GM19240 (cell line): ENCODE results near the gene KCNJ1.
A peak's percentile ranks its signal among the peaks of the same experiment; 100 is the strongest.

ENCODE experiments used
- DNase-seq: peaks from one replicate; pipeline ENCODE4 v3.0.0; 2011; ENCODE audit warnings: low spot score; ENCODE audit not compliant: insufficient read length

KCNJ1 gene

GRCh38 chr11:128824191-128825049, 42.7 kb downstream of the KCNJ1 start:
- DNase-seq: no peak

- no peak for DNase-seq
Observed at GRCh38 chr11:128823753-128824152, 43.3 kb downstream of the KCNJ1 start.

- DNase-seq: no peak
Observed at GRCh38 chr11:128822130-128822529, 45.0 kb downstream of the KCNJ1 start.

DNA sequence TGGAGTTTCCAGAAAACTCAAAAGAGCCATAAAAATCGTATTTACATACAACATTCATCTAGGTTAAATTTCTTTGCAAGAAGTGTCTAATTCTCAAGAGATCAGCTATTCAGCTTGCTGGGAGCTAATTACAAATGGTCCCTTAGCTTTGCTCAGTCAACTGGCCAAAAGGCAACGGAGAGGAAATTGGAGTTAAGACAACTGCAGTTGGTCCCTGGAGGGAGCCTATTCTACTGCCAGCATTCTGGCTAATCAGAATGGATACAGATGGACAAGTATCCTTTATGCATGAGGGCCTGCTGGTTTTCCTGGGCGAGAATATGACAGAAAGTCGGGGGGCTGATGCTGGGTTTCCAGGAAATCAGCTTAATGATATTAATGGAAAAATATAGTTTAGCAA, 45.5 kb downstream of the KCNJ1 start:
- DNase-seq: no peak

DNA sequence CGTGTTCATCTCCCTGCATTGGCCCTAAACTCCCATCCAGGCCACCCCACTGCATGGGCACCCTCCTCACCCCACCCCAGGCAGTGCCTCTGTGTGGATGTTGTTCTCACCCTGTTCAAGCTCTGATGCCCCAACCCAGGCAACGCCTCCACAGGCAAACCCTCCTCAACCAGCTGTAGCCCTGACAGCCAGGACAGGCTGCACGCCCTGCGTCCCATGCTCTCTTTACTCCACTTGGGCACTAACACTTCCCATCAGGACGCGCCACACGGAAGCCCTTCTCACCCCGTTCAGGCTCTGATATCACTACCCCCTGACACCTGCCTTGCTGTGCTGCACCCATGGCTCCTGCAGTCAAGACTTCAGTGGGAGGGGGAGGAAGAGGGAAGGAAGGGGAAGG, 47.9 kb downstream of the KCNJ1 start:
- DNase-seq: no peak

DNA sequence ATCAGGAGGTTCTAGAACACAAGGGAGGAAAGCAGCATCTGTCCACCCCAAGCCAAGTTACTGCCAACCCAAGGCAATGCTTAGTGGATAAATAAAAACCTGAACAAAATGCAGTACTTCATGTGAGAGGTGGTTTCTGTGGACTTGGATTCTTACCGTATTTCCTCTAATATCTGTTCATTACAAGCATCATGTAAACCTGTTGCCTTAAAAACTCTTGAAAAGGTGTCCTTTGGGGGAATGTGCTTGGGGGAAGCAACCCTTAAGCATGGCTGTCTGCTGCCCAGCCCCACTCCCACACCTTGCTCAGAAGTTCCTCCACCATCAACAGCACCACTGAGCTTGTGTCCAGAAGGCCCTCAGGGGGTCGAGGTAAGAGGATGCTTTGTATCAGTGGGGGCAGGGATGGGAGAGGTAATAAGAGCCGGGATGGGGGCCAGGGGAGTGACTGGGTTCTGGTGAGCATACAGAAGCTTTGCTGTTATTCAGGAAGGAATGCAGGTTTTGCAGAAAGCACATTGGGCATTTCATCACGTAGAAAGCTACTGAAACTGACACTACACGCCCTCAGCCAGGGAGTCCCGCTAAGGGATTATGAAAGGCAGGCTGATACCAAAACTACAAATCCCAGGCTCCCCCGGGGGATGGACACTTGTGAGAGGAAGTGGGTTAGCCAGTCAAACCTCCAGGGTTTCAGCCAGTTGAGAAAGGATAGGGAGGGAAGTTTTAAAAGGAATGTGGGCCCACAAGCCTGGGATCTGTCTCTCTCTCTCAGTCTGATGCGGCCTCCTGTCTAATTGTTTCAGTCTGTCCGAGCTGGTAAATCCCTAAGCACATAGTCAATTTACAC, 52.0 kb downstream of the KCNJ1 start:
- DNase-seq: no peak

DNA sequence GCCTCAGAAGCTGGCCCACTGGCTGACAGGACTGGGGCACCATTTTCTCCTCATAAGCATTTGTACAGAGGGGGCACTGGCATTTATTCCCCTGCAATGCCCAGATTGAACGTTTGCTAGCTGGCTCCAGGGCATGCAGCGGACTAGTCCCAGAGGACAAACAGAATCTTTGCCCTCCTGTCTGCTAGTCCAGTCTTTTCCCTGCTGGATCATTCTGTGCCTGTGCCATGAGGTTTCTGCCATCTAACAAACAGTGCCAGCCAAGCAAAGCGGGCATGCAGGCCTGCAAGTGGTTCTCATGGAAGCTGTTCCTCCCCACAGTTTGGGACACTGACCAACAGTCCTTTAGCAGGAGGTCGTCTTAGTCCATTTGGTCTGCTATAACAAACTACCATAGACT, 53.4 kb downstream of the KCNJ1 start:
- DNase-seq: no peak

- no peak for DNase-seq
Observed at GRCh38 chr11:128810784-128811514, 56.1 kb downstream of the KCNJ1 start.

GRCh38 chr11:128809128-128809527, 58.0 kb downstream of the KCNJ1 start:
- DNase-seq: no peak

DNA sequence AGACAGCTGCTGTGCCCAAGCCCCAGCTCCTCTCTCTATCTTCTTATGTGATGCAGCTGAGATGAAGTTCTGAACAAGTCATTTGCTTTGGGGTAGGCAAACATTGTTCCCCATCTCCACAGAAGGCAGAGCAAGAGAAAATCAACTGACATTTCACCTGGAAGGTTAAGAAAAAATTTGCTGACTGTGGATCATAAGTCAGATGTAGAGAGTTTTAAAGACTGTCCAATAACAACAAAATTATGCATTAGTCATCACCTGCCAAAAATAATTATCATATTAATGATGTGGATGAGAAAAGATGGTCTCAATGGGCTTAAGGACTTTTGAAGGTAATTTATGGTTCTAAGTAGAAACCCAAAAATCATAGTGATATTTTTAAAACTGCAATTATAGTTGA, 59.2 kb downstream of the KCNJ1 start:
- DNase-seq: no peak

DNA sequence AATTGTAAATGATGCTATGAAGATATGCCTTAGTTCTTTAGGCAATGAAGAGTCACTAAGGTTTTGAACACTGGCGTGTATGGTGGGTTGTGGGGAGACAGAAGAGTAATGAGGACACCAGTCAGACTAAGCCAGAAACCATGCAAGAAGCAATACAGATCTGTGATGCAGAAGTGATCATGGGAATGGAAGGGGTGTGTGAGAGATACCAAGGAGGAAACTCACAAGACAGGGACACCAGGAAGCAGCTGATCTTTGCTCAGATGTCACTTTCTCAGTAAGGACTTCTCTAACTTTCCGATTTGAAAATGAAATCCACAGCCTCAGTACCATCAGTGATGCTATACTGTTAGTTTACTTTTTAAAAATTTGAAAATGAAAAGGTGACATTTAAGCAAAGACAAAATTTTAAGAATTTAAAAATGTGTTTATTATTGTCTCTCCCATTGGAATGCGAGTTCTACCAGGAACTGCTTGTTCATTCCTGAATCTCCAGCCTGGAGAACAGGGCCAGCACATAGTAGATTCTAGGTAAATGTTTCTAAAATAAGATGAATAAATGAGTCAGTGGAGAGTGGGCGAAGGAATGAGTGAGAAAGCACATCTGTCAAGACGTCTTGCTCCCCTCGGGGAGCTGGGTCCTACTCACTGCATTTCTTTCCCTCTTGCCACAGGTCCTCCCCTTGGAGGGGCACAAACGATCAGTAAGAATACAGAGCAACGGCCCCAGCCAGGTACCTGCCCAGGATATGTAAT, 60.4 kb downstream of the KCNJ1 start:
- no peak for DNase-seq

DNA sequence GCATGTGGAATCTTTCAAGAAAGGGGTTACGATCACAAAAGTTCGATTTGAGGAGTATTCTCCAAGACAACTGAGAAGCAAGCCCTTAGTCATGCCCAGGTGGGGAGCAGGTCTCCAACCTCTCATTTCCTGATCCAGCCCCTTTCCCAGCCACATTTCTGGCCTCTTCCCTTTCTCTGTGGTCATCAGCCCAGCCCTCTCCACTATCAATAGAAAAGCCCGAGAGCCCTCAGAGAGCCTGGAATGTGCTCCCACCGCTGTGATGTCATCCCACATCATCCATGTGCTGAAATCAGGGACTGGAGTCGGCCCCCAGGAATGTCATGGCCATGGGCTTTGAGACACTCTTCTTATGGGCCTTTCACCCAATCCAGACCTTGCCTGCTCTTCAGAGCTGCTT, 62.6 kb downstream of the KCNJ1 start:
- no peak for DNase-seq

DNA sequence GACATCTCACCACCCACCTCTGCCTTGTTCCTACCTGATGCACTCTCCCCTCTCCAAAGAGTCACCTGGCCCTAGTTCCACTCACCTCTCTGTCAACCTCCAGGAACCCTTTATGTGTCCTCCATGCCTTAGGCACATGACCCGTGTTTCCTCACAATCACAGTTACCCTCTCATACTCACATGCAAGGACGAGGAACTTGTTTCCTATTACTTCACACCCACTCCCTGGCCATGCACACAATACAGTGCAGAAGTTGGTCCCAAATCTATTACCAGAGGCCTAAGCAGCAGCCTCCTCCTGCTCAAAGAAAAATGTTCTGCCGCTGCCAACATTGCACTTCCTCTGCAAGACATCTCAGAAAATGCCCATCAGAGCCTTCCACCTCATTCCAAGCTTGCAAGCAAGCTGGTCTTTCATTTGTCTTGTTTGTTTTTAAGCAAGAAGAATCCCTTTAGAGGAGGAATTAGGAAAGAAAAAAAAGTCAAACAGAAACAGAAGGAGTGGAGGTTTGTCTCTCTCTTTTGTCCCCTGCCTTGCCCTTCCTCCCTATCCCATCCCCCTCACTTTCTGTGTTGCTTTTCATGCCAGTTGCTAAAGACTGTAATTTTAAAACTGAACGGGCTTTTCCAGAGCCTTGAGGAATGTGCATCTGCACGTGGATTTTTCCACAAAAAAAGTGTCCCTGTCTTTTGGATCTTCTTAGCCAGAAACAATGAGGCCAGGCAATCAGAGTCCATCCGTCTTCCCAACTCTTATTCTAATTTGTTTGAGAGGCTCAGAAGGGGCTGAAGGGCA, 63.4 kb downstream of the KCNJ1 start:
- no peak for DNase-seq

DNA sequence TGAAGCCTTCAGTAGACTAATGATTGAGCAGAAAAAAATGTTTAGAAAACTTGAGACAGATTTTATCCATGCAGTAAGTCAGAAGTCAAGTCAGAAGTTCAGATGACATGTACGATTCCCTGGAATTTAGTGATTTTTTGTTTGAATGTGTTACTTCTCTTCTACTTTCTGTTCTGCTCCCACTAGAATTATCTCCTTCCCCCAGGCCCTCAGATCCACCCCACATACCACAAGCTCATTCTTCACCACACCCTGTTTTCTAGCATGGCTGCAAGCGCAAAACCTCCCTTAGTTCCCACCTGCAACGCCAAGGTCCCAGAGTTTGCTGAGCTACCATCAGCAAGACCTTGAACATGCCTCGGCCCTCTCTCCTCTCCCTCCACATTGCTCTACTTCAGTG, 64.1 kb downstream of the KCNJ1 start:
- no peak for DNase-seq

- DNase-seq: no peak
Observed at GRCh38 chr11:128802358-128802981, 64.6 kb downstream of the KCNJ1 start.

- DNase-seq: no peak
Observed at GRCh38 chr11:128800871-128801417, 66.2 kb downstream of the KCNJ1 start.

- peak; percentile 51 for DNase-seq
Observed at GRCh38 chr11:128796270-128796669, 70.8 kb downstream of the KCNJ1 start.

GRCh38 chr11:128790196-128790595, 76.9 kb downstream of the KCNJ1 start:
- no peak for DNase-seq

DNA sequence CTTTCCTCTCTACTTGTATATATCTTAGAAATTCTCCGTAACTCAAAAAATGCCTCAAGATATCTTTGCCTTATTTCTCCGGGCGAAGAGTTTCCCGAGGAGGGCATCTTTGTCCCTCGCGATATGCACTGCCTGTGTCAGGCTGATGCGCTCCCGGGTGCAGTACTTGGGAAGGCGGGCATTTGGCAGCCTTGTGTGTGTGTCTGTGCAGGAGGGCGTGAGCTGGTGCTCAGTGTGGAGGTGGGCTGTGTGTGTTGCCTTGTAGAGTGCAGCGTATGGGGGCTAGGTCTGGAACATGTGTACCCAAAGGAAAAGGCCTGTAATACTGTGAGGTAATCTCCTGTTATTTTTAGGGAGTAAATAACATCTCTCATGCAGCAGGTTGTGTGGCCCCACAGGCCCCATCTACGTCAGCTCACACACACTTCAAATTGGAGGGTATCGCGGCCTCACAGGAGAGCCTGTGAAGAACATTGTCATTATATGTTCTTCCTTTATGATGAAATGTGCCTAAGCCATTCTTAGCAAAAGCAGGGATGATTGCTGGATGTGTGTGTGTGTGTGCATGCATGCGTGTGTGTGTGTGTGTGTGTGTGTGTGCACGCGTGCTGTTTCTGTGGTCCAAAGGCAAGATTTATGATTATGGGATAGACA, 77.5 kb downstream of the KCNJ1 start:
- DNase-seq: no peak
